HFF-Myc (cell line): ENCODE measurements around the gene ABCC2.

Experiments
- DNase-seq: peaks from one replicate; pipeline ENCODE4 v3.0.0-alpha.2; 2011; ENCODE audit warnings: low read depth; ENCODE audit errors: extremely low read depth
- H3K4me3 ChIP-seq: replicated peaks from 2 replicates; pipeline ENCODE4 v1.5.1; 2011; ENCODE audit warnings: low read depth, mild to moderate bottlenecking, control low read depth, low read length
- CTCF ChIP-seq: IDR thresholded peaks from 2 replicates; pipeline ENCODE4 v1.5.1; 2012; ENCODE audit warnings: mild to moderate bottlenecking, low read depth, low read length, control low read depth; ENCODE audit errors: missing control alignments

Gene ABCC2

GRCh38 chr10:99873846-99874245 is 91.4 kb downstream of the ABCC2 start:
- no peak for DNase-seq
- no peak overlapping the region for H3K4me3 ChIP-seq
- TF ChIP-seq CTCF, result no peak

GRCh38 chr10:99874341-99875085 is 92.1 kb downstream of the ABCC2 start:
- DNase-seq, result no peak
- no peak overlapping the region for H3K4me3 ChIP-seq
- TF ChIP-seq CTCF, result no peak

DNA sequence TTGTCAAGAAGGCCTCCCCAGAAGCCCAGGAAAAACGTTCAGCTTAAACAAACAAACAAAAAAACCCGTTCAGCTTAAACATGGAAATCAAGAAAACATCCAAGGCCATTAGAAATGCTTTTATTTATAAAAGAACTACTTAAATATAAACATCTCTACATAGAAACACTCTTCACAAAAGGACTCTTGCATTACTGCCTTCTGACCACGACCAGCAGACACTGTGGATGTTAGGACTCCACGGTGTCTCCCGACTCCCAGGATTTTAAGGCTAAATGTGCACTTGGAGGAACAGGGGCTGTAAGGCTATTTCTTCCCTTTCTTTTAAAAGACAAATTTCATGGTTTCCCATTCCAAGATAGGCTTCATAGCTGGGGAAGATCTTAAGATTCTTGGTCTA is 93.0 kb downstream of the ABCC2 start:
- DNase-seq, result no peak
- no peak overlapping the region for H3K4me3 ChIP-seq
- no peak for TF ChIP-seq CTCF

DNA sequence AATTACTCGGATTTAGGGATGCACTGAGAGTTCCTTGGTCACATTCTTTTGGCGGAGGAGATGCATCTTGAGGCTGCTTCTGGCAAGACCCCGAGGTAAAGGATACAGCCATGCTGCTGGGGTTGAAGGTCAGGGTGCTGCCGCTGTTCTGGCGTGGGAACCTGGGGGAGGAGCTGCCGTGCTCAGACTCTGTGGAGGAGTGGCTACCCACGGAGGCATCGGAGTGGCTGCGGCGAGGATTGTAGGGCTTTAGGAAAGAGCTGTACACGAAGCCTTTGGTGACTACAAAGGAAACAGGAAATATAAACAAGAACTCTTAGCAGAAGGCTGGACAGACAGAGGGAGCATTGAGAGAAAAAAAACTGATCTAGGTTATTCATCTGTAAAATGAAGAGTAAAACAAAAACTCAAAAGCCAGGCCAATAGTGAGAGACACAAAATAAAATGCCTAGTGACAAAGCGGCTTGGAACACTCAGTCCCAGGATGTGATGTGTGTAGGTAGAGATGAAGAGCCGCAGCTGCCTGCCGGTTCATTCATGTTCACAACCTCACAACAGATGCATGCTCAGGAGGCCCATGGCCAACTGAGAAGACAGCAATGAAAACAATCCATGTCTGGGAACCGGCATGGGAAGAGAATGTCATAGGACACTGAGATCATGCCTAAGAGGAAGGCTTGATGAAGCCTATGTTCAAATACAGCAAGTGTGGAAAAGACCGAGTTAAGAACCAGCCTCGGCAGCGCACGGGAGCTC is 97.8 kb downstream of the ABCC2 start:
- DNase-seq, result no peak
- H3K4me3 ChIP-seq, result no peak overlapping the region
- TF ChIP-seq CTCF, result no peak

GRCh38 chr10:99881371-99881770 is 98.9 kb downstream of the ABCC2 start:
- no peak for DNase-seq
- no peak for TF ChIP-seq CTCF
- H3K4me3 ChIP-seq, result no peak overlapping the region

DNA sequence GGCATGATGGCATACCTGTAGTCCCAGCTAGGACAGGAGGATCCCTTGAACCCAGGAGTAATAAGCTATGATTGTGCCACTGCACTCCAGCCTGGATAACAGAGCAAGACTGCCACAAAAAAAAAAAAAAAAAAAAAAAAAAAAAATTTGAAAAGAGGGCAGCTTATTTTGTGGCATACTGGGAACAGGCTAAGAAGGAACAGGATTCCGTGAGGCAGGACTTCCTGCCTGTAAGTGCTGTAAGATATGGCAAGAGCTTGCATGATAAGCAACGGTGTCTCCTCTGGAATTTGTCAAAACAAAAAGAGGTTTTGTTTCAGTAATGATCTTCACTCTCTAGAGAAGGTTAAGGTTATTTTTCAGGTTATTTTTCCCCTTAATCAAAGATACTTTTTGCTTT is 101.1 kb downstream of the ABCC2 start:
- no peak for TF ChIP-seq CTCF
- no peak overlapping the region for H3K4me3 ChIP-seq
- DNase-seq, result no peak
